GM12872 (cell line): ENCODE results near the gene RELN.

Experiments
- TF ChIP-seq, protein P1 (sequence below): IDR thresholded peaks from 3 replicates; pipeline ENCODE4 v1.5.1; 2011; ENCODE audit warnings: low read depth, mild to moderate bottlenecking, low read length, moderate library complexity; ENCODE audit not compliant: insufficient read depth

RELN gene

DNA sequence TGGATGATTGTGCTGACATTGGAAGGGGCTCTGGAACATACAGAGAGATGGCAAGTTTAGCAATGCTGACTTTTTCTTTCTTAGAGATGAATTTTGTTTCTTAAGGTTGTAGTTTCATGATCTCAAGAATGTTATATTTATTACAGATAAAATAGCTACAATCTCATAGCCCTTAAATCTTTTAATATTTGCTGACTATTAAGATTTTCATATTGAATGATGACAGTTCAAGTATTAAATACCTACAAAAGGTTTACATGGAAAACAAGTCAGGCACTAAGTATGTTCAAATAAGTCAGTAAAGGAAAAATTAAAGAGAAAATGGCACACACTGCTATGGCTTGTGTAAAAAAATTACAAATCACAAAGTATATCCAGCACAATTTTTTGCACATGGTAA lies 291.4 kb downstream of the RELN start:
- TF ChIP-seq, protein P1, sequence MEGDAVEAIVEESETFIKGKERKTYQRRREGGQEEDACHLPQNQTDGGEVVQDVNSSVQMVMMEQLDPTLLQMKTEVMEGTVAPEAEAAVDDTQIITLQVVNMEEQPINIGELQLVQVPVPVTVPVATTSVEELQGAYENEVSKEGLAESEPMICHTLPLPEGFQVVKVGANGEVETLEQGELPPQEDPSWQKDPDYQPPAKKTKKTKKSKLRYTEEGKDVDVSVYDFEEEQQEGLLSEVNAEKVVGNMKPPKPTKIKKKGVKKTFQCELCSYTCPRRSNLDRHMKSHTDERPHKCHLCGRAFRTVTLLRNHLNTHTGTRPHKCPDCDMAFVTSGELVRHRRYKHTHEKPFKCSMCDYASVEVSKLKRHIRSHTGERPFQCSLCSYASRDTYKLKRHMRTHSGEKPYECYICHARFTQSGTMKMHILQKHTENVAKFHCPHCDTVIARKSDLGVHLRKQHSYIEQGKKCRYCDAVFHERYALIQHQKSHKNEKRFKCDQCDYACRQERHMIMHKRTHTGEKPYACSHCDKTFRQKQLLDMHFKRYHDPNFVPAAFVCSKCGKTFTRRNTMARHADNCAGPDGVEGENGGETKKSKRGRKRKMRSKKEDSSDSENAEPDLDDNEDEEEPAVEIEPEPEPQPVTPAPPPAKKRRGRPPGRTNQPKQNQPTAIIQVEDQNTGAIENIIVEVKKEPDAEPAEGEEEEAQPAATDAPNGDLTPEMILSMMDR, result no peak

DNA sequence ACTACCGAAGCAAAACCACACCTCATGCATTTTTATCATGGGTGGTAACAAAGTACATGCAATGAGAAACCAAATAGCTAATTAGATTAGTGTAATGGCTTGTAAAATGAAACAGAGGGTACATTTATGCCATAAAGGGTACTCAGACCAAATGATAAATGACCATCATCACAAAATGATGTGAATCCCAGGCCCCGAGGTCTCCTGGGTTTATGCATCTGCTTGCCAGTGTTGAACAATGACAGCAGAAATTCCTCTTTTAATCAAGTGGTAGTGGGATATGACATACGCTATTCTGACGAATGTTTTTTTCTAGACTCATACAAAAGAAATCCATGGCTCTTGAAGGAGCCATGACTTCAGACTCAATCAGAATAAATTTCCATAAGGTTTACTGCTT lies 293.9 kb downstream of the RELN start:
- TF ChIP-seq, protein P1, result no peak

DNA sequence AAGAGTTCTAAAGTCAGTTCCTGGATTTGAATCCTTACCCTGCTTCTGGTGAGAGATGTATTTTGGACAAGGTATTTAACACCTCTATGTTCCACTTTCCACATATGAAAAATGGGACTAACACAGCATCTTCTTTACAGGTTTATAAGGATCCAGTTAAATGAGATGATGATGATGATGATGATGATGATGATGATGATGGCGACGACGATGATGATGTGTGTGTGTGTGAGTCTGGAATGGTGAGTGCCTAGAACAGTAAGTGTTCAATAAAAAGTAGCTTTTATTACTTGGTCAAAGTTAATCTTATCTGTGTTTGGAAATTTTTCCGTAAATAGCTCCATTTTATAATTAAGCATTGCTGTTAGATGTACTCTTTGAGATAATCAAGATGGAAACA lies 295.2 kb downstream of the RELN start:
- TF ChIP-seq, protein P1, result no peak

- TF ChIP-seq, protein P1, result no peak
Observed at GRCh38 chr7:103691291-103691690, 298.2 kb downstream of the RELN start.

- TF ChIP-seq, protein P1, result no peak
Observed at GRCh38 chr7:103690242-103690974, 299.1 kb downstream of the RELN start.

- TF ChIP-seq, protein P1, result no peak
Observed at GRCh38 chr7:103689255-103689654, 300.2 kb downstream of the RELN start.

DNA sequence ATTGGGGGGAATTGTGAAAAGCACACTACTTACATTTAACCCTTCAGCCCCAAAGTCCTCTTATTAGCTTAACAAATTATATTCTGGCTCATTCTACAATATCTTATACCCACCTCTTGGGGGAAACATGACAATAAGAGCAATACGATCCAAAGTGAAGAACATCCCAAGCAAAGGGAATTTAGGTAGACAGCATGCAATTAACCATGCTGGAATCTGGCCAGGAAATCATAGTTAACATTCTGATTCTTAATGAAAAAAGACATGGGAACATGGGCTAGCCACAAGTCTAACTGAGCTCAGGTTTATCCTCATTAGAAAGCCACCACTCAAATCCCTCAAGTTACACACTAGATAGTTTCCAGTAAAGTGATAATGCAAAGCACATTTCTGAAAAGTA lies 301.5 kb downstream of the RELN start:
- TF ChIP-seq, protein P1, result no peak
